HL-60/S4 (cell line): Measurements from ENCODE around the gene ABLIM2.

Experiments used
- in situ Hi-C: fragments of 300-500 bp; cut with MboI; formaldehyde crosslinking; loops from 2 replicates; pipeline ENCODE4 v1.14.3; 2022; ENCODE audit warnings: low sequenced_read_pairs

Gene ABLIM2

DNA sequence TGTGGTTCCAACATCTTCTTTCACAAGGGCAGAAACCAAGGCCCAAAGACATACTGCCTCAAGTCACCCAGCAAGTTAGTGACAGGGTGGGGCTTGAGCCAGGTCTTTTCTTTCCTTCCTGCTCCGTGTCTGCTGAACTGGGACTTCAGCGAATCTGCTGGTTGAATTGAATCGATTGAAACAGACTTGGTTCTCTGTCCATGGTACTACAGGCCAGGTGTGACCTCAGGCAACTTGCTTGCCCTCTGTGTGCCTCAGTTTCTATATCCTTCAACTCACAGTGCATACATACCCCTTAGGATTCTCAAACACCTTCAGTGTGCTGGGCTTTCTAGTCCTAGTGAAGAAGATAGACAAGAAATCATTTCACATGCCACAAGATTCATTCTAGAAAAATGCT lies 2.0 kb upstream of the ABLIM2 start:
- in situ Hi-C loops = no loop called here

DNA sequence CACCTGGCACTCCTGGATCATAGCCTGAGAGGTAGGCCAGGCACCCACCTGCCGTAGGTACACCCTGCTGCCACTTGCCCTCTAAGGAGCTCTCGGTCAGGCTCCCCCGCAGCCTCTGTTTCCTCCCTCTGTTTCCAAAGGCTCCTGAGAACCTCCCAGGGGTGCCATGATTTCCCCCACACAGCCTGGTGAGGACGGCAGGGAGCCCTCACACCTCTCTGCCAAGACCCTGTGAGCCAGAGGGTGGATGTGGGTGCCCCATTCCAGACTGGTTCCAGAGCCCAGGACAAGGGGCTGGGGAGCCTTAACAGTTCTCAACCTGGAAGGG lies 1.6 kb upstream of the ABLIM2 start:
- in situ Hi-C loops = no loop called here

DNA sequence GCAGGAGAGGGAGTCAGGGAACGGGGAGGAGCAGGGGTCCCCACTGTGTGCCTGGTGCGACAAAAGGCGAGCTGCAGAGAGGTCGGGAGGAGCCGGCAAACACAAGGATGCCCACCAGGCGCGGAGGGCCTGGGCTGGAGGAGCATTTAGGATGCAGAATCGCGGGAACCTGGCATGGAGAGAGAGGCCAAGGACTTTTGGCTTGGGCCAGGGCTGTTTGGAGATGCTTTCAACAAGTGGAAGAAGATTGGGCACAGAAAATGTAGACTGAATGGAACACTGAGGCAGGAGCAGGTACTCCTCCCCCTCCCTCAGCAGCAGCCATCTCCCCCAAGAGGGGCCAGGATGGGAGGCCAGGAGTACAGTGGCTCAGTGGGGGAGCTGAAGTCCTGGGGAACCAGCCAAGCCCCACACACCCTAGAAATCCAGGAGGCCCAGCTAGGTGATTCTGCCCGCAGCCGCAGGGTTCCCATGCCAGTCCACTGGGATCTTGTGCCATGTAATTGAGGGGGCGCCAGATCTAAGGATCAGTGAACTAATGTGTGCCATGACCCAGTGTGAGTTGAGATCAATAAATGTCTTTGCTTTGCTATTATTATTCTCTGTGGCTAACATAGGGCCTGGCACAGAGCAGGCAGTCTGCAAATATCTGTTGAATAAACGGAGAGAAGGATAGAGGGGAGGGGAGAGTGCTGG lies 1.1 kb upstream of the ABLIM2 start:
- in situ Hi-C loops = no loop called here

DNA sequence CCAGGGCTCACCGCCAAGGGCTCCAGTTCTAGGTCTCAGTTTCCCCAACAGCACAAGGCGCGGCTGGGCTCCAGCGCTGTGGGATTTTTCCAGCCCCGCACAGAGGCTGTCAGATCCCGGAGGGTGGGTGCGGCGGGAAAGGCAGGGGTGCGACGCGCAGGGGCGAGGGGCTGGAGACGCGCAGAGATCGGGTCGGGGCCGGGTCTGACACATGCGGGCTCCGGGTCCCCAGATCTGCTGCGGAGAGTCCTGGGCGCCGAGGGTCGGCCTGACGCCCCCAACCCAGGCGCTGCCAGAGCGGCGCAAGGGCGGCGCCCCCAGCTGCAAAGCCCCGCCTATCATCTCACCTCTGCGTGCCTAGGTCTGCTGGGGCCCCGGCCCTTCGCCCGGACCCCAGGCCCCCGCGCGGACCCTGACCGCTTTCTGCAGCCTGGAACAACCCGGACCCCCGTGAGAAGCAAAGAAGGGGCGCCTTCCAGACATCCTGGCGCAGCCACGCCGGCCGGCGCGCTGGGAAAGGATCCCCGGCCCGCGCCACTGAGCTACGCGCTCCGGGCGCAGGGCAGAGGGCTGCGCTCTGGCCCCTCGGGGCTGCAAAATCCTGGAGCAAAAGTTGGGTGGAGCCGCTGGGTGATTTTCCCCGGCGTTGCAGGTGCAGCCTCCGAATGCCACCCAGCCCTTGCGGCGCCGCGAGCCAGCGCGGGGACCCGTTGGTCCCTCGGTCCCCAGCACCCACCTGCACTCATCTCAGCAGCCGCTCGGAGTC lies 486 bp downstream of the ABLIM2 start:
- in situ Hi-C loops = no loop called here

DNA sequence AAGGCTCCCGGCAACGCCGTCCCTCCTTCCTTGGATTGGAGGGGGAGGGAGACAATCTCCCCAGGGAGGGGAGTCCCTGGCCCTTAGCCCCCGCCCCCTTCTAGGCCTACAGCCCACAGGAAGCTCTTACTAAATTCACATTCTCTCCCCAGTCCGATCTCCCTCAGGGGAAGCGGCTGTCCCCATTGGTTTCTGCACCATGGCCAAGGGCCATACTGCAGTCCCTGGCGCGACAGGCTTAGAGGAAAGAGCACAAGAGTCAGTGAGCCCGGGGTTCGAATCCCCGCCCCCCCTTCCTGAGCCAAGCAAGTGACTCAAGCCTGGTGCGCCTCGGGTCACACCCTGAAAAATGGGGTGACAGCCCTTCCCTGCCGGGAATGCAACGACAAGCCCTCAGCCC lies 1.1 kb downstream of the ABLIM2 start:
- in situ Hi-C loops = no loop called here

DNA sequence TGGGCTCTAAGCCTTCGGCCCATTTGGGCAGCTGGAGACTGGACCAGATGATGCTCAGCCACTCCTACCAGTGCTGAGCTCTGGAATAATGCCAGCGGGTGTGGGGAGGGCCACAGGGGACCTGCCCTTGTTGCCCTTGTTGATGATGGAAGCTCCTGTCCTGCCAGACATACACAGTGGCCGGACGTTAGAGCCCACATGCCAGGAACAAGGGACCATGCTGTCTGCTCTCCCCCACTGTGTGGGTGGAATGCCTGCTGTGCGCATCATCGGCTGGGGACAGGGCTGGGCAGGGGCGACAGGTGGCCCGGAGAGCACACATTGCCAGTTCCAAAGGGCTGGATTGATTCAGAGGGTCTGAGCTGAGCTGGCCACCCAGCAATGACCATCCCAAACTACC lies 2.0 kb downstream of the ABLIM2 start:
- in situ Hi-C loops = no loop called here

DNA sequence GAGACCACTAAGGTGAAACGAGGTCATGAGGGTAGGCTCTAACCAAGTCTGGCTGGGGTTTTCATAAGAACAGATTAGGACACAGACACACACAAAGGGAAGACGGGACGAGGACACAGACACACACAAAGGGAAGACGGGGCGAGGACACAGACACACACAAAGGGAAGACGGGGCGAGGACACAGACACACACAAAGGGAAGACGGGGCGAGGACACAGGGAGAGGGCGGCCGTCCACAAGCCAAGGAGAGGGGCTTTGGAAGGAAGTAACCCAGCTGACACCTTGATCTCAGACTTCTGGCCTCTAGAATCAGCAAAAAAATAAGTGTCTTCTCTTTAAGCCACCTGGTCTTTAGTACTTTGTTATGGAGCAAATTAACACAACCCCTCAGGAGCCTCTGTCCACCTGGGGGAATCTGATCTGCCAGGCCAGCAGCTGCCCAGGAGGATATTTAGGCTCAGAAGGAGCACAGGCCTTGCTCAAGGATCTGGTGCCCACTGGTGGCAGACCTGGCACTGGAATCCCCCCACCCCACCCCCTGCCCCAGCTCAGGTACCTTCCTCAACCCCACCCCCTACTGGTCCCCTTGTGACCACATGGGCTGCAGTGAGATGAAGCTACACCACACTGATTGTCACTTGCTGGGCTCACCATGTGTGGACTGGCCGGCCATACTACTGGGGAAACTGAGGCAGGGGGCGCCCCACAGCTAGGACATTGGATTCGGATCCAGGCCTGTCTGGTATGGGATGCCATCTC lies 2.8 kb downstream of the ABLIM2 start:
- in situ Hi-C loops = no loop called here

DNA sequence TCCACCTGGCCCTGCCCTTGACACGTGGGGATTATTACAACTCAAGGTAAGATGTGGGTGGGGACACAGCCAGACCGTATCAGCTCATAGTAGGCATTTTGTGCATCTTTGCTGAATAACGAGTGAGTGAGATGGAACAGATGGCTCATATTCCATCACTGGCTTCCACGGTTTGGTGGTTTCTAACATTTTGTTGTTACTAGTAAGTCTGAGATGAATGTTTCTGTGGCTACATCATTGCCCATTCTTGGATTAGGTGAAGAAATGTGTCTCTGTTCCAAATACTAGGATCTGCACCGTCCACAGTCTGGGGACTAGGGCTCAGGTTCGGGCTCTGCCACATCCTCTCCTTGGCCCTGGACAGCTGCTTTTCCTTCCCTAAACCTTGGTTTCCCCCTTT lies 3.6 kb downstream of the ABLIM2 start:
- in situ Hi-C loops = no loop called here

DNA sequence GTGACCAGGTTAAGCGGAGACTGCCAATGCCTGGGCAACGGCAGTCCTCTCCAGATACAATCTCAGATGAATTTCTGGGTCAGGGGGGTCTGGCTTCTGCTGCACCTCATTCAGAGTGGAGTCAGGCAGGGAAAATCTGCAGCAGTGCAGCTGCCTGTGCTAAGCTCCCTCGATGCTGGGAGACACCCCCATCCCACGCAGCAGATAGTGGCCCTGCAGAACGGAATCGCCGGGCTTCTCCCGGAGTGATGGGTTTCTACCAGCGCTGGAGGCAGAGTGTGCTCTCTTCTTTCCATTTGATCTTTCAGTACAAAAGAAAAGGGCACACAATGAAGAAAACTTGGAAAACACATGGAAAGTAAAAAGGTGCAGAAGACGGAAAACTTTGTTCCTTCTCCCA lies 5.2 kb downstream of the ABLIM2 start:
- in situ Hi-C loops = no loop called here

DNA sequence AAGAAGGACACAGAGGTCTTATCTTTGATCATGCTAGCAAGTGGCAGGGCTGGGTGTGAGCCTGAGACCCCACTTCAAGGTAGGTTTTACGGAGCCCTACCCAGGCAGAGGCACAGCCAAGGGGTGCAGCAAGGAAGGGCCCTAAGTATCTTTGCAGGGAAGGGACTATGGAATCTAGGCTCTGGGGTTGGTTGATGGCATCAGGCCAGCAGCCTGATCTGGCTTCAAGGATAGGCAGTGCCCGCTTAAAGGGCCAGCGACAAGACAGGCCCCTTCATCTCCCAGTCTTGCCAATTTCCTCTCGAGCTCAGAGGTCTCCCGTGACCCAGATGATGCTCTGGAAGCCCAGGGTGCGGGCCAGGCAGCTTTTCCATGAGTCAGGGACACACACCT lies 5.8 kb downstream of the ABLIM2 start:
- in situ Hi-C loops = no loop called here

DNA sequence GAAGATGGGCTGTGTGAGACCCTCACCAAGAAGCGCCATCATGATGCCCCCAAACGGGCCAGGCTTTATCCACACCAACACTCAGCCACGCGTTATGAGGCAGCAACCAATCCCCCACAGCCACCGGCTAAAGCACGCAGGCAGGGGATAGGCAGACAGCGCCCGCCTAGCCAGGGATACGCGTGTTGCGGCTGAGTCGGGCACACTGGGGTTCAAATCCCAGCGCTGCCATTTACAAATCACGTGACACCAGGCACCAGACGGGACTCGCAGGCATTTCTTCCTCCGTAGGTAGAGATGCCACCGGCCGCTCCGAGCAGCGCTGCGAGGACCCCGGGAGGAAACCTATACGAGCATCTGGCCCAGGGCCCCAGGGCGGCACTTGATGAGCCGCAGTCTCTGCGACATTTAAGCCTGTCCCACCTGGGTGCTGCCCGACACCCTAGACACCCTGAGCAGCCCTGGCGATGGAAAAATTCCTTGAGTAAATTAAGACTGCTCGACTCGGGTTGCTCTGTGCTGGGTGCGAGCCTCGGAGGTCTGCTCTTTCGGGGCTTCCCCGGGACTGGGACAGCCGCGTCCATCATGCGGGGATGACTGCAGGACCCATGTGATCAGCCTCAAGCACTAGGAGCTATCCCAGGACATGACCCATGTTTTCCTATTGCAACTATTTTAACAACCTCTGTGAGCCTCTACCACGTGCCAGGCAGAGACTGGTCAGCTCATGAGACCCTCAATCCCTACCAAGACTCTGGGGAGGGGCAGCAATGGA lies 6.3 kb downstream of the ABLIM2 start:
- in situ Hi-C loops = no loop called here

DNA sequence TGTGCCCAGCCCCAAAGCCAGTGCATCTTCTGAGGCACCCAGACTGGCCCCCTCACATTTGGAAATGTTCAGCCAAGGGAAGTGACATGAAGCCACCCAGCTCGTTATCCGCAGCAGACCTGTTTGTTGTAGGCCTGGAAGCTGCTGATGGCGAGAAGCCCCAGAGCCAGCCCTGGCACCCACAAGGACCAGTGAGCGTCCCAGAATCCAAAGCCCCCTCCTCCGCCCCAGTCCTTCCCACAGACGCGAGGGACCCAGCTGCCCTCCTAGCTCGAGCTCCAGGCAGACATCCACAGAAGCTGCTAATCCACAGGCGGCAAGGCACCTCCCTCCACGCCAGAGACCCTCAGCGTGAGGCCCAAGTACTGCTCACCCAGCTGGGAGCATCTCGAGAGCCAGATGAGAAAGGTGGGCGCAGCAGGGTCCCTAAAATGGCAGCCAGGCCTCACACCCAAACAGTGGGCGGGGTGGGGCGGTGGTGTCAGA lies 7.4 kb downstream of the ABLIM2 start:
- in situ Hi-C loops = no loop called here

DNA sequence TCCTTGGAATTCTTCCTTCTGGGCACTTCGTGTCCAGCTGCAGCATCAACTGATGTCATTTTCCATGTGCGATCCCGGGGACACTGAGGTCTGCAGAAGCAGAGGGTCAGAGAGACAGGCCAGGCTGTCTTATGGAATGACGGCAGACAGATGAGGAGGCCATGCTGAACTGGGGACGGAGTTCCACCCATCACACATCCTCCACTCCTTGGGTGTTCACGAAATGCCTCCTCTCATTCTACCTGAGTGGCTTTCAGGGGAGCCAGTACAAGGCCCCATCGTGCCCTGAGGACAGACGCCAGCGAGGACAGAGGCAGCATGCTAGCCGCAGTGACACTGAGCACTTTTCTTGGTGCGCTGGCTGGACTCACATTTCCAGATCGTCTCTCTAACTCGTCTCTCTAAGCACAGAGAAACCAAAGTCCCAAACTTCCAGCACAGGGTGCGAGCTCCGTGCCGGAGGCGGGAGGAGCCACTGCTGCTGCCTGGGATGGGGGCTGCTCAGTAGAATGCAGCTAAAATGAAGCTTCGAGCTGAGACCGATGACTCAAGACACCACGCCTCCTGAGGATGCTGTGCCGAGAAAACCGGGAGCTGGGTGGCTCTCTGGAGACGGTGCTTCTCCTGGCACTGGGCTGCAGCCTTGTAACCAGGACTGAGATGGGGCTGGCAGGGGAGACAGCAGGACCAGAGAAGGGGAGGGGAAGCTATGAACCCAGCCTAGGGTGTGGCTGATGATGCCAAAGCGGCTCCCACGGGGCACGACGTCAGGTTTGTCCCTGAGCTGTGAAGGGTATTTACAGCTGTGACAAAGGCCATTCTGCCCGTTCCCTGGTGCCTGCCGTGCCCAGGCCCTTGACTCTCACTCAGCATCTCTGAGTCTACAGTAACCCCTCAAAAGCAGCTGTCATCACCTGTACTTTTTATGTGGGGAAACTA lies 8.2 kb downstream of the ABLIM2 start:
- in situ Hi-C loops = no loop called here

DNA sequence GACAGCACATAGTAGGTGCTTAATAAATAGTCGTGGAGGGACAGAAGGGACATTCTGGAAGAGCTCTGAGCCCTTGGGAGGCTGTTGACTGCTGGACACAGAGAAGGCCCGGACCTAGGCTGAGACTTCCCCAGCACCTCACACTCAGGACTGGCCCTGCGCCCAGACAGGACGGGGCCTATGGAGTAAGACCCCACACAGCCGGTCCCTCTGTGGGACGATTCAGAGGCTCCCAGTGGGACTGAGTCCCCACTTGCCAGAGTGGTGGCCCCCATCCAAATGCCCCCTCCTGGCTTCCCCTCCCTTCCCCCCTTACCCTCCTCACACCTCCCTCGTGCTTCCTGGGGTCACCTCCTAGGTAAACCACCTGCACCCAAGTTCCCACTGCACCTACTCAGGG lies 8.9 kb downstream of the ABLIM2 start:
- in situ Hi-C loops = no loop called here

DNA sequence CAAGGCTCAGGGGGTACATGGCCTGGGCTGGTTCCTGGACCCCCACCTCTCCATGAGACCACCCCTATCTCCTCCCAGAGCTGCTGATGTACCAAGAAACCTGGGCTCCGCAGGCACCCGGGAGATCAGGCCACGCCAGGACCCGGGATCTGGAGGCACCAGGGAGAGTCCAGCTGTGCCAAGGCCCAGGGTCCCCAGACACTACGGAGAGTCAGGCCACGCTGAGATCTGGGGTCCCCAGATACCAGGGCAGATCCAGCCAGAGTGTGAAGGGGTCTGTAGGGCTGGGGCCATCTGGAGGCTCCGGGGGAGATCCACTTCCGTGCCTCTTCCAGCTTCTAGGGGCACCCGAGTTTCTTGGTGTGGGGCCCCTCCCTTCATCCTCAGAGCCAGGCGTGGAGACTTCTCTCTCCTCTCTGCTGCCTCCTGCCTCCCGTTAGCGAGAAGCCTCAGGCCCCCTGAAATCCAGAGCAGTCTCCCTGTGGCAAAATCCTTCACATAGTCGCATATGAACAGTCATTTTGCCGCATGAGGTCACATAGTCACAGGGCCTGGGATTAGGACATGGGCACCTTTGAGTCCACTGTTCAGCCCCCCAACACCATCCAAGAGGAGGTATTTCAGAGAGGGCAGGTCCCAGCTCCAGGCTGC lies 9.7 kb downstream of the ABLIM2 start:
- in situ Hi-C loops = no loop called here

DNA sequence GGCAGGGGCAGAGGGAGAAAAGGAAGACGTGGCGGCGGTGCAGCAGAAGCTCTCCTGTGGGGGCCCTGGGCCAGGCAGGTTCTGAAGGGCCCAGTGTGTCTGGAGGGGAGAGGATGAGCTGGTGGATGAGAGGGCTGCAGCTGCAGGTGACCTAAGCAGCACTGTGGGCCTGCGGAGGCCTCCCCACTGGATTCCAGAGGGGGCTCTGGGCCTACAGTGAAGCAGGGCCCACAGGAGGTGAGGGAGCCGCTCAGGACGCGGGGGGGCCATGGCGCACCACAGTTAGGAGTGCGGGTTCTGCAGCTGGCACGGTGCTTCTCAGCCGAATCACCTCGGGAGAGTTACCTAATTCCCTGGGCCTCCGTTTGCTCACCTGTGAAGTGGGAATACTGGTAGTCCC lies 10.5 kb downstream of the ABLIM2 start:
- in situ Hi-C loops = no loop called here

DNA sequence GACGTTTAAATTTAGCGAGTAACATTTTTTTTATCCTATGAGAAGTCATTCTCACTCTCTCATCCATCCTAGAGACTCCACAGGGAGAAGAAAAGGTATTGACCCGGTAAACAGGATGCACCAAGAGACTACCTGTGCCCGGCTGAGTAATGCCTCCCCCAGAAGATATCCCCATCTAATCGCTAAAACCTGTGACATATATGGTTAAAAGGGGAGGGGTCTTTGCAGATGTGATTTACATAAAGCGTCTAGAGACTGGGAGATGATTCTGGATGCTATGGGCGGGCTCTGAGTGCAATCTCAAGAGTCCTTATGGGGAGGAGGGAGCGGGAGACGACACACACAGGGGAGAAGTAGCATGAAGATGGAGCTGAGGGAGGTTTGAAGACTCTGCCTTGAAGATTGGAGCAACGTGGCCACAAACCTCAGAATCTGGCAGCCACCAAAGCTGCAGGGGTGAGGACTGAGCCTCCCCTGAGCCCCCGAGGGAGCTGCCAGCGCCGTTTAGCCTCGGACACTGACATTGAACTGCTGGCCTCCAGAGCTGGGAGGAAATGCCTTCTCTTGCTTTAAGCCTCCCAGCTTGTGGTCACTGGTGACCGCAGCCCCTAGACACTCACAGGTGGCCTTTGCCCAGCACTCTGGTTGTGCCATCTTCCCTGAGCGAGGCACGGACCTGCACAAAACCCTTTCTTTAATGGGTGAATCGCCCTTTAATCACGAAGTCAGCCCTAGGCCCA lies 11.2 kb downstream of the ABLIM2 start:
- in situ Hi-C loops = no loop called here

DNA sequence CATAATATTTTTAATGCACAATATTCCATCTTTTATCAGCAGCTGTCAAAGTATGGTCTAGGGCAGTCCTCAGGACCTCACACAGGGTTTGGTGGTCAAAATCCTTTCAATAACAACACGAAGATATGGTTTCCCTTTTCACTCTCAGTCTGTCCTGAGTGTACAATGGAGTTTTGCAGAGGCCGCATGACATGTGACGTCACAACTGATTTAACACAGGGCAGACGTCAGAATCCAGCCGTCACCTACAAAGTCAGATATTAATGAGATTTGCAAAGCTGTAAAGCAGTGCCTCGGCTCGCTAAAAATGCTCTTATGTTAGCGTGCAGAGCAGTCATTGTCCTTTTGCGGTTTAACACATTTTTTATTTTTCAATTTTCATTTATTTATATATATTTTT lies 12.5 kb downstream of the ABLIM2 start:
- in situ Hi-C loops = no loop called here

DNA sequence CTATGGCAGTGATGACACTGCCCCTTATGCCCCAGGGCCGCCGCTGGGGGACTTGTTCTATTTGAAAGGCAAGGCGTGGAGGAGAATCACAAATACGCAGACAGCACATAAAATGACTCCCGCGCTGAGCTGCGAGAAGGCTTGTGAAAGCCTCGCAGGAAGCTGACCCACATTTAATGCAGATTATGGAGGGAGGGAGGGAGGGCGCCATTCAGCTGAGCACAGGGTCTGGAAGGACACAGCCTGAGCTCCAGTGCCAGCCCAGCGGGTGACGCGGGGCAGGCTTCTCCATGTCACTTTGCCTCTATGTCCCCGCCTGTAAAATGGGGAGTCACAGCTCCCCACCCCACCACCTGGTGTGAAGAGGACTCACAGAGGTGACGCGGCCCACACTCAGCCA lies 14.3 kb downstream of the ABLIM2 start:
- in situ Hi-C loops = no loop called here
